Measurements from ENCODE around the gene FAM136A. TPM values are rescaled to one million over a fixed set of nuclear protein-coding genes. Genes with fewer than 3 reads are reported as not detected.

The FAM136A gene
- total RNA-seq, 1 experiment from 2014 or later, result 53.4 TPM

DNA sequence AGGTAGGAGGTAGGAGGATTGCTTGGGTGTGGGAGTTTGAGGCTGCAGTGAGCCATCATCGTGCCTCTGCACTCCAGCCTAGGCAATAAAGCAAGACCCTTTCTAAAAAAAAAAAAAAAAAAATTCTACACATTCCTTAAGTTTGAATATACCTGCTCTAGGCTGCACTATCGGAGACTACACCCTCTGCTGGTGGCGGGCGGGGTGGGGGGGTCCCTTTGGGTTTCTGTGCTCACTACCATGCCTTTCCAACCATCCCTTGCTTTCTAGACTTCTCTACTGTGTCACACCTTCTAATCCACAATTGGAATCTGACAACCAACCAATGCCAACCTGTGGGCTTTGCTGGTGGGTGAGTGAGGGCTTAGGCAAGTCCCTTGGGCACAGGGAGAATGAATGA, 34.7 kb upstream of the FAM136A start:
- DNase-seq (ENCODE audit: low read depth, low spot score) (no peak), ATAC-seq (no peak)
- CTCF ChIA-PET, result interaction anchor here (1.2 kb wide), 1 partner anchor 33 kb away, joined by 12 read pairs; no protein-coding TSS in a partner anchor
- in situ Hi-C loops (cut with HindIII; ENCODE audit: low pct_unique_long_range_greater_than_20kb, low sequenced_read_pairs) (no loop called here), intact Hi-C loops (cut with micrococcal nuclease; ENCODE audit: unreplicated experiment) (no loop called here)
- no peaks in the 10 kb centered on the region for H3K4me1 ChIP-seq (ENCODE audit: control insufficient read depth, insufficient read depth, low read length)
- H3K4me3 ChIP-seq (ENCODE audit: low read depth in 2 of 2, low read length in 2 of 2), result no peak overlapping the region
- TF ChIP-seq SIN3A (IDR thresholded peaks at IDR 0.05; ENCODE audit: borderline replicate concordance, insufficient read depth, low read depth, low read length) (no peak), POLR2AphosphoS5 (IDR thresholded peaks at IDR 0.05; ENCODE audit: low read depth, low read length) (no peak), CTCF (IDR thresholded peaks at IDR 0.05) (no peak), REST (IDR thresholded peaks at IDR 0.05; ENCODE audit: insufficient read depth in 1 of 2, low read depth in 2 of 2, low read length in 1 of 2) (no peak), TCF7L2 (IDR thresholded peaks at IDR 0.05; ENCODE audit: low read depth, low read length) (no peak)
- H3K27me3 ChIP-seq (ENCODE audit: control insufficient read depth, insufficient read depth, low read length), result peaks cover 3% of the 10 kb centered on the region; the same call in 1 of the 2 replicates
- H3K9me3 ChIP-seq (ENCODE audit: control insufficient read depth, insufficient read depth, low read depth, low read length), result no peaks in the 10 kb centered on the region
- POLR2A ChIA-PET, result no interaction called here
- no peak overlapping the region for H3K27ac ChIP-seq (ENCODE audit: low read length)
- H3K36me3 ChIP-seq (ENCODE audit: control insufficient read depth, insufficient read depth, low read length), result no peaks in the 10 kb centered on the region
- BruUV-seq (replicated peaks), result no TSS peak

GRCh38 chr2:70331012-70331411, 29.1 kb upstream of the FAM136A start:
- ChIA-PET CTCF (no interaction called here), POLR2A (interaction anchor here (0.6 kb wide), 1 partner anchor 9 kb away, joined by 3 read pairs; no protein-coding TSS in a partner anchor)
- in situ Hi-C loops (cut with HindIII; ENCODE audit: low pct_unique_long_range_greater_than_20kb, low sequenced_read_pairs) (no loop called here), intact Hi-C loops (cut with micrococcal nuclease; ENCODE audit: unreplicated experiment) (no loop called here)
- H3K9me3 ChIP-seq (ENCODE audit: control insufficient read depth, insufficient read depth, low read depth, low read length), result no peaks in the 10 kb centered on the region
- no TSS peak for BruUV-seq (replicated peaks)
- no peaks in the 10 kb centered on the region for H3K27me3 ChIP-seq (ENCODE audit: control insufficient read depth, insufficient read depth, low read length)
- peaks cover 4% of the 10 kb centered on the region; the same call in 1 of the 2 replicates for H3K4me1 ChIP-seq (ENCODE audit: control insufficient read depth, insufficient read depth, low read length)
- H3K4me3 ChIP-seq (ENCODE audit: low read depth in 2 of 2, low read length in 2 of 2), result no peak overlapping the region
- no peaks in the 10 kb centered on the region for H3K36me3 ChIP-seq (ENCODE audit: control insufficient read depth, insufficient read depth, low read length)
- DNase-seq (ENCODE audit: low read depth, low spot score) (no peak), ATAC-seq (no peak)
- H3K27ac ChIP-seq (ENCODE audit: low read length), result no peak overlapping the region
- TF ChIP-seq CTCF (IDR thresholded peaks at IDR 0.05) (no peak), SIN3A (IDR thresholded peaks at IDR 0.05; ENCODE audit: borderline replicate concordance, insufficient read depth, low read depth, low read length) (no peak), REST (IDR thresholded peaks at IDR 0.05; ENCODE audit: insufficient read depth in 1 of 2, low read depth in 2 of 2, low read length in 1 of 2) (no peak), TCF7L2 (IDR thresholded peaks at IDR 0.05; ENCODE audit: low read depth, low read length) (no peak), POLR2AphosphoS5 (IDR thresholded peaks at IDR 0.05; ENCODE audit: low read depth, low read length) (no peak)

Measured in Panc1 (cell line).